ENCODE measurements around the gene DDX1. TPM values are rescaled to one million over a fixed set of nuclear protein-coding genes. Genes with fewer than 3 reads are reported as not detected.

Gene DDX1
- polyA plus RNA-seq, 3 donors, result 14.1 to 35.4 (median 30.1) TPM

- TF ChIP-seq CTCF (IDR thresholded peaks at IDR 0.05), result no peak
- Histone ChIP-seq H3K27ac (ENCODE audit: low read depth in 1 of 2, low read length in 2 of 2) (no peak overlapping the region), H4K20me1 (ENCODE audit: insufficient read depth, low read length) (no peaks in the 10 kb centered on the region), H3K79me2 (ENCODE audit: insufficient read depth, low read length) (no peaks in the 10 kb centered on the region), H3K9me3 (replicated peaks in 1 of 2; ENCODE audit: control insufficient read depth in 1 of 2, insufficient read depth in 1 of 2, low read length in 2 of 2) (no peaks in the 10 kb centered on the region), H2AFZ (ENCODE audit: insufficient read depth, low read depth, low read length, poor library complexity, severe bottlenecking) (no peak overlapping the region), H3K27me3 (ENCODE audit: control insufficient read depth in 2 of 2, insufficient read depth in 2 of 2, low read length in 2 of 2) (no peaks in the 10 kb centered on the region), H3K36me3 (replicated peaks in 1 of 2; ENCODE audit: control insufficient read depth in 1 of 2, insufficient read depth in 2 of 2, low read length in 2 of 2) (peaks cover 64 to 75% of the 10 kb centered on the region in 2 donors), H3K4me3 (replicated peaks in 1 of 3; ENCODE audit: low read depth in 2 of 3, low read length in 3 of 3) (no peak overlapping the region), H3K9ac (ENCODE audit: insufficient read depth, low read length, poor library complexity, severe bottlenecking) (no peak overlapping the region), H3K4me2 (replicated peaks; ENCODE audit: extremely low read depth, low read length, poor library complexity, severe bottlenecking) (no peak overlapping the region), H3K4me1 (ENCODE audit: control insufficient read depth in 1 of 2, insufficient read depth in 2 of 2, low read length in 2 of 2) (no peaks in the 10 kb centered on the region)
- intact Hi-C loops (cut with micrococcal nuclease), result no loop called here
- Mint-ChIP-seq H3K27ac (no peak overlapping the region), H3K4me3 (no peak overlapping the region), H3K36me3 (peaks cover 44 to 63% of the 10 kb centered on the region in 2 donors), H3K4me1 (no peaks in the 10 kb centered on the region), H3K27me3 (ENCODE audit: low read depth in 3 of 3) (no peaks in the 10 kb centered on the region), H3K9me3 (no peaks in the 10 kb centered on the region)
- DNase-seq, result no peak
- 94% methylated on average over 5 of the region's 10 CpGs for WGBS (ENCODE audit: insufficient coverage)
These were observed 22.2 kb downstream of the DDX1 start for GRCh38 chr2:15613736-15614429.

DNA sequence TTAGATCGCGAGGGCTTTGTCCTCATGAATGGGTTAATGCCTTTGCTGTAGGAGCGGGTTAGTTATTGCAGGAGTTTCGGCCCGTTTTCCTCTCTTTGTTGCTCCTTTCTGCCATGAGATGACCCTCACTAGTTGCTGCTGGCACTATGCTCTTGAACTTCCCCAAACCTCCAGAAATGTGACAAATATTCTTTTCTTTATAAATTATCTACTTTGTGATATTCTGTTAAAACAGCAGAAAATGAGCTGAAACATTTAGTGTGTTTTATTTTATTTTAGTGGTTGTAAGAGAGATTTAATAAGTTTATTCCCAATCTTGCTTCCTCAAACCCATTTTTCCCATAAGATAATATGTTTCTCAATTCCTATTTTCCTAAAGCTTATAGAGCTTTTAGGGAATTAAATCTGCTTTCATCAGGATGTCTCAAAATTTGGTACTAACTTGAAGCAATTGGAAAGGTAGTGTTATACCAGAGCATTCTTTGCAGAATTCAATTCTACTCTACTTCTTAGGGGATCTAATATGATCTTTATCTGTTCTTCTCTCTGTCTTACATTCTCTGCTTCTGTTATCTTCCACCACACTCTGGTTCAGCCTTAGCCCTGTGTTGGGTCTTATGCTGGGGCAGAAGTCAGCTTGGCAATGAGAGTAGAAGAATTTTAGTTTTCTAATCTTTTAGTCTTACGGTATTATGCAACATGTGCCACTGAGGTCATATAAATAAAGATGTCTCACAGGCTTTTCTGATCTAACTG lies 23.1 kb downstream of the DDX1 start:
- H3K4me2 ChIP-seq (replicated peaks; ENCODE audit: extremely low read depth, low read length, poor library complexity, severe bottlenecking), result no peak overlapping the region
- intact Hi-C loops (cut with micrococcal nuclease), result no loop called here
- no peaks in the 10 kb centered on the region for H4K20me1 ChIP-seq (ENCODE audit: insufficient read depth, low read length)
- H3K27me3 Mint-ChIP-seq (ENCODE audit: low read depth in 3 of 3), result no peaks in the 10 kb centered on the region
- H3K4me1 Mint-ChIP-seq, result no peaks in the 10 kb centered on the region
- no peak overlapping the region for H3K9ac ChIP-seq (ENCODE audit: insufficient read depth, low read length, poor library complexity, severe bottlenecking)
- H3K4me1 ChIP-seq (ENCODE audit: control insufficient read depth in 1 of 2, insufficient read depth in 2 of 2, low read length in 2 of 2), result no peaks in the 10 kb centered on the region
- H3K36me3 ChIP-seq (replicated peaks in 1 of 2; ENCODE audit: control insufficient read depth in 1 of 2, insufficient read depth in 2 of 2, low read length in 2 of 2), result peaks cover 64 to 75% of the 10 kb centered on the region in 2 donors
- H3K27me3 ChIP-seq (ENCODE audit: control insufficient read depth in 2 of 2, insufficient read depth in 2 of 2, low read length in 2 of 2), result no peaks in the 10 kb centered on the region
- DNase-seq, result no peak
- no peak for TF ChIP-seq CTCF (IDR thresholded peaks at IDR 0.05)
- H3K4me3 Mint-ChIP-seq, result no peak overlapping the region
- no peaks in the 10 kb centered on the region for H3K9me3 Mint-ChIP-seq
- H3K36me3 Mint-ChIP-seq, result peaks cover 47 to 62% of the 10 kb centered on the region in 2 donors
- peak overlapping the region in 1 of 2 donors; percentile 14 for H3K27ac ChIP-seq (ENCODE audit: low read depth in 1 of 2, low read length in 2 of 2)
- no CpG with 5 or more reads among the region's 6 CpGs for WGBS (ENCODE audit: insufficient coverage)
- H3K9me3 ChIP-seq (replicated peaks in 1 of 2; ENCODE audit: control insufficient read depth in 1 of 2, insufficient read depth in 1 of 2, low read length in 2 of 2), result no peaks in the 10 kb centered on the region
- H3K79me2 ChIP-seq (ENCODE audit: insufficient read depth, low read length), result no peaks in the 10 kb centered on the region
- peak overlapping the region in 2 of 7 donors; percentile 30 to 32 for H3K27ac Mint-ChIP-seq
- H3K4me3 ChIP-seq (replicated peaks in 1 of 3; ENCODE audit: low read depth in 2 of 3, low read length in 3 of 3), result no peak overlapping the region
- H2AFZ ChIP-seq (ENCODE audit: insufficient read depth, low read depth, low read length, poor library complexity, severe bottlenecking), result no peak overlapping the region
